HG03135 (cell line): Measurements from ENCODE around the gene ITGB4.
A peak's percentile ranks its signal among the peaks of the same experiment; 100 is the strongest.
"Not testable (repeated sequence)": the region's sequence is repeated elsewhere in the genome, so short reads cannot be mapped to it uniquely, and the experiment has no call there.

ENCODE experiments used
- ATAC-seq: cut with Tn5 transposase; IDR thresholded peaks from one replicate; pipeline ENCODE4 v1.9.1; 2021; ENCODE audit warnings: mild to moderate bottlenecking, moderate library complexity; ENCODE audit not compliant: unreplicated experiment

ITGB4 gene

GRCh38 chr17:75767881-75768280, 46.6 kb downstream of the ITGB4 start:
- no peak for ATAC-seq

GRCh38 chr17:75769536-75769935, 48.3 kb downstream of the ITGB4 start:
- no peak for ATAC-seq

- no peak for ATAC-seq
These were observed 50.3 kb downstream of the ITGB4 start for GRCh38 chr17:75771334-75772281.

GRCh38 chr17:75773121-75773807, 52.0 kb downstream of the ITGB4 start:
- ATAC-seq = no peak

GRCh38 chr17:75773808-75774470, 52.7 kb downstream of the ITGB4 start:
- no peak for ATAC-seq

- ATAC-seq = no peak
These were observed 53.3 kb downstream of the ITGB4 start for GRCh38 chr17:75774471-75774990.

GRCh38 chr17:75774991-75775668, 53.9 kb downstream of the ITGB4 start:
- ATAC-seq = no peak

GRCh38 chr17:75776386-75777295, 55.4 kb downstream of the ITGB4 start:
- no peak for ATAC-seq

GRCh38 chr17:75777296-75777922, 56.1 kb downstream of the ITGB4 start:
- no peak for ATAC-seq

- ATAC-seq = not testable (repeated sequence)
These were observed 57.0 kb downstream of the ITGB4 start for GRCh38 chr17:75778066-75778860.

GRCh38 chr17:75778861-75779249, 57.6 kb downstream of the ITGB4 start:
- peak; percentile 8 for ATAC-seq

- ATAC-seq = peak; percentile 61
These were observed 58.2 kb downstream of the ITGB4 start for GRCh38 chr17:75779250-75779986.

- no peak for ATAC-seq
These were observed 59.0 kb downstream of the ITGB4 start for GRCh38 chr17:75779987-75780889.

GRCh38 chr17:75783069-75783783, 62.0 kb downstream of the ITGB4 start:
- no peak for ATAC-seq

GRCh38 chr17:75783803-75784472, 62.7 kb downstream of the ITGB4 start:
- ATAC-seq = no peak
